OCI-LY1 (cell line): ENCODE measurements around the gene PROM2.

ENCODE experiments used
- H2AFZ ChIP-seq: fragments of 200-600 bp; sonication (generic), shearing (Covaris generic); 2 replicates; pipeline ENCODE4 v1.6.0; 2014; ENCODE audit warnings: antibody characterized with exemption, mild to moderate bottlenecking, low read length
- H3F3A ChIP-seq: fragments of 200-600 bp; sonication (generic), shearing (Covaris generic); 2 replicates; pipeline ENCODE4 v1.6.0; 2014; ENCODE audit warnings: mild to moderate bottlenecking, antibody characterized with exemption, low read length, moderate library complexity; ENCODE audit not compliant: insufficient read depth
- H3K27ac ChIP-seq: fragments of 200-600 bp; sonication (generic); 2 replicates; pipeline ENCODE4 v1.5.1; 2014; ENCODE audit warnings: low read length, mixed run types, mild to moderate bottlenecking, low read depth; ENCODE audit not compliant: poor library complexity, severe bottlenecking
- H3K27me3 ChIP-seq: fragments of 200-600 bp; sonication (generic); 2 replicates; pipeline ENCODE4 v1.6.0; 2014; ENCODE audit warnings: antibody characterized with exemption, mild to moderate bottlenecking, low read length, moderate library complexity; ENCODE audit not compliant: insufficient read depth
- H3K36me3 ChIP-seq: fragments of 200-600 bp; sonication (generic); 2 replicates; pipeline ENCODE4 v1.6.1; 2014; ENCODE audit warnings: mild to moderate bottlenecking, antibody characterized with exemption, low read length, moderate library complexity, mixed read lengths; ENCODE audit not compliant: insufficient read depth
- H3K4me1 ChIP-seq: fragments of 200-600 bp; sonication (generic); 2 replicates; pipeline ENCODE4 v1.5.1; 2014; ENCODE audit warnings: mild to moderate bottlenecking, low read length, moderate library complexity; ENCODE audit not compliant: insufficient read depth, severe bottlenecking
- H3K4me2 ChIP-seq: fragments of 200-600 bp; sonication (generic), shearing (Covaris generic); 2 replicates; pipeline ENCODE4 v1.6.1; 2014; ENCODE audit warnings: low read length
- H3K4me3 ChIP-seq: fragments of 200-600 bp; sonication (generic); 2 replicates; pipeline ENCODE4 v1.5.1; 2014; ENCODE audit warnings: low read length, low read depth, mild to moderate bottlenecking, mixed read lengths; ENCODE audit not compliant: poor library complexity, severe bottlenecking
- H3K79me2 ChIP-seq: fragments of 200-600 bp; shearing (Covaris generic); 2 replicates; pipeline ENCODE4 v1.6.1; 2016; ENCODE audit warnings: mixed run types, low read length, mixed read lengths; ENCODE audit not compliant: insufficient read depth
- H3K9ac ChIP-seq: fragments of 200-600 bp; sonication (generic), shearing (Covaris generic); 2 replicates; pipeline ENCODE4 v1.6.1; 2014; ENCODE audit warnings: mild to moderate bottlenecking, low read length, mixed read lengths
- H3K9me2 ChIP-seq: fragments of 200-600 bp; sonication (generic), shearing (Covaris generic); 2 replicates; pipeline ENCODE4 v1.6.1; 2014; ENCODE audit warnings: low read depth, mild to moderate bottlenecking, low read length, mixed read lengths
- H3K9me3 ChIP-seq: fragments of 200-600 bp; shearing (Covaris generic); 2 replicates; pipeline ENCODE4 v1.6.1; 2014; ENCODE audit warnings: low read length, mixed read lengths
- H4K20me1 ChIP-seq: fragments of 200-600 bp; sonication (generic), shearing (Covaris generic); 2 replicates; pipeline ENCODE4 v1.6.0; 2016; ENCODE audit warnings: mild to moderate bottlenecking, low read length; ENCODE audit not compliant: insufficient read depth
- CTCF ChIP-seq: fragments of 200-600 bp; sonication (generic), shearing (Covaris generic); IDR thresholded peaks from 2 replicates; pipeline ENCODE4 v1.5.1; 2017; ENCODE audit warnings: mild to moderate bottlenecking, antibody characterized with exemption, low read length, moderate library complexity, mixed read lengths
- EZH2 ChIP-seq: fragments of 200-600 bp; sonication (generic), shearing (Covaris generic); IDR thresholded peaks from 2 replicates; pipeline ENCODE4 v1.8.0; 2017; ENCODE audit warnings: borderline replicate concordance, mixed run types, mild to moderate bottlenecking, antibody characterized with exemption, low read length, moderate library complexity, mixed read lengths

PROM2 gene

GRCh38 chr2:95314598-95314963, 40.3 kb downstream of the PROM2 start:
- H3F3A ChIP-seq = no peaks in the 10 kb centered on the region
- TF ChIP-seq EZH2 (no peak), CTCF (no peak)
- no peaks in the 10 kb centered on the region for H4K20me1 ChIP-seq
- 0 out of 2 replicates have a peak, but pooled peaks cover 3% of the 10 kb centered on the region for H3K27me3 ChIP-seq
- no peak overlapping the region for H3K9ac ChIP-seq
- H3K4me3 ChIP-seq = no peak overlapping the region
- H3K27ac ChIP-seq = no peak overlapping the region
- no peaks in the 10 kb centered on the region for H3K79me2 ChIP-seq
- no peaks in the 10 kb centered on the region for H3K4me1 ChIP-seq
- H2AFZ ChIP-seq = no peak overlapping the region
- H3K9me3 ChIP-seq = no peaks in the 10 kb centered on the region
- H3K4me2 ChIP-seq = no peak overlapping the region
- no peaks in the 10 kb centered on the region for H3K36me3 ChIP-seq
- H3K9me2 ChIP-seq = no peaks in the 10 kb centered on the region

DNA sequence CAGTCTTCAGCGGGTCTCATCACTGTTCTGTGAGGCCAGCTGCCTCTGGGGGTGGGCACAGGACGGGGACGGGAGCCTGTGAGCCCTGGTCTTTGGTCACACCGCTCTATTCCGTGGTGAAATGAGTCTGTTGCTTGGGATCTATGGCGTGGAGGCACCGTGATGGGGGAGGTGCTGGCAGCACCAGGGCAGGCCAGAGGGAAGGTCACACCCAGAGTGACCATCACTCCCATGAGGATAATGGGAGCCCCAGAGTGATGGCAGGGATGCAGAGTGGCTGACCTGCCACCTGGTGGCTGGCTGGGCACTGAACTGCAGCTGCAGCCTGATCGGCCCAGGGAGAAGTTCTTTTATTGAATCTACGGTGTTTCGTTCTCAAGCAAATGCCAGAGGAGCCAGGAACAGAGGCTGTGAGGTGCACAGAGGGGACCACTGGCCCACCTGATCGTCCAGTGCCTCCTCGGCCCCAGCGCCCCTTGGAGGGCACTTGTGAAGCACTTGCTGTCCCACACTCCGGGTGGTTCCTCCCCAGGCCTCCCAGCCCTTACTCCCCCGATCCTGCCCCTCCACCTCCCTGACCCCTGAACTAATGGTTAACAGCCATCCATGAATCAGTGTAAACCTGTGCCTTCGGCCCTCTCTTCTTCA, 40.8 kb downstream of the PROM2 start:
- Histone ChIP-seq H3K36me3 (no peaks in the 10 kb centered on the region), H3K27me3 (no peaks in the 10 kb centered on the region), H3K4me2 (no peak overlapping the region), H4K20me1 (no peaks in the 10 kb centered on the region), H3K9me3 (no peaks in the 10 kb centered on the region), H3K4me1 (no peaks in the 10 kb centered on the region), H3K9ac (no peak overlapping the region), H3K4me3 (no peak overlapping the region), H3F3A (no peaks in the 10 kb centered on the region), H3K79me2 (no peaks in the 10 kb centered on the region), H3K9me2 (no peaks in the 10 kb centered on the region), H2AFZ (no peak overlapping the region), H3K27ac (no peak overlapping the region)
- TF ChIP-seq EZH2 (no peak), CTCF (peak; percentile 58)

DNA sequence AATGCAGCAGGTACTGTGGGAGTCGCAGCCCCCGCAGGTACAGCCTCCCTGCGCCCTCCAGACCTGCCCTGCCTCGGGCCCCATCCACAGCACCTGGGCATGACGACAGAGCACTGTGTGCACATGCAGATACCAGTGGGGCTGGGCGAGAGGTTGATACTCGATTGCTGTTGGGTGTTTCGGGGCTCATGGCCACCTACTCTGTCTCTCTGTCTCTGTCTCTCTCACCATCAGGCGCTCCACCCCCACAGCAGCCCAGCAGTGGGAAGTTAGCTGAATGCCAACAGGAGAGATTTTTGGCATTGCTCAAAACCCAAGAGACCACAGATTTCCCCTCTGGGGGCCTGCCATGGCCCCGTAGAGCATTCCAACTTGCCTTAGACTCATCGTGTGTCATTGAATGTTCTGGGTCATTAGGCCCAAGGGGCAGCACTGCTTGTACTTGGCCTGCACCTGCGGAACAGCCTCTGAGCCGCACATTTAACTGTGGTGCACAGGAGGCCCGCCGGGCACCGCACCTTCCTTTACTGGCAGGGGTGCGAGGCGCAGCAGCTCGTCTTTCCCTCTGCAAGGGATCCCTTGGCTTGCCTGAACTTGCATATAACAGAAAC, 41.7 kb downstream of the PROM2 start:
- no peaks in the 10 kb centered on the region for H3F3A ChIP-seq
- no peaks in the 10 kb centered on the region for H3K9me2 ChIP-seq
- H3K4me3 ChIP-seq = no peak overlapping the region
- no peak overlapping the region for H3K27ac ChIP-seq
- no peaks in the 10 kb centered on the region for H4K20me1 ChIP-seq
- no peaks in the 10 kb centered on the region for H3K36me3 ChIP-seq
- no peak overlapping the region for H3K4me2 ChIP-seq
- no peaks in the 10 kb centered on the region for H3K4me1 ChIP-seq
- no peak for TF ChIP-seq CTCF
- TF ChIP-seq EZH2 = no peak
- no peaks in the 10 kb centered on the region for H3K79me2 ChIP-seq
- H3K27me3 ChIP-seq = no peaks in the 10 kb centered on the region
- no peak overlapping the region for H3K9ac ChIP-seq
- no peaks in the 10 kb centered on the region for H3K9me3 ChIP-seq
- no peak overlapping the region for H2AFZ ChIP-seq
